Naive thymus-derived CD4-positive, alpha-beta T cell (primary cell): ENCODE data around the gene ZNRF1. TPM values are rescaled to one million over a fixed set of nuclear protein-coding genes. Genes with fewer than 3 reads are reported as not detected.
A peak's percentile ranks its signal among the peaks of the same experiment; 100 is the strongest.

Experiments used
- ATAC-seq: fragments of 150-1000 bp; cut with Tn5 transposase; 2 replicates; pipeline ENCODE4 v1.10.0; 2021; ENCODE audit warnings: mild to moderate bottlenecking, moderate library complexity
- CTCF ChIA-PET: fragments of 350-600 bp; sonication (Branson Sonifier 250); formaldehyde crosslinking; loops from one replicate; lab custom pipeline; 2021; ENCODE audit warnings: antibody characterized with exemption; lab: Charles Lee
- POLR2A ChIA-PET: fragments of 350-600 bp; sonication (Branson Sonifier 250); formaldehyde crosslinking; loops from one replicate; lab custom pipeline; 2021; ENCODE audit warnings: antibody characterized with exemption, inconsistent platforms; lab: Charles Lee
- DNase-seq, 9 donors: peaks; one replicate each; pipeline versions ENCODE4 v3.0.0 to v3.0.0-alpha.2; 2020 to 2022; ENCODE audit warnings: mixed read lengths in 1 of 9
- H3K27ac ChIP-seq: one replicate; pipeline ENCODE4 v1.7.0; 2013; ENCODE audit warnings: mild to moderate bottlenecking, low read depth, low read length, moderate library complexity
- H3K27me3 ChIP-seq, 2 donors: one replicate each; pipeline ENCODE4 v1.7.0; 2013; ENCODE audit warnings: low read length in 2 of 2, mild to moderate bottlenecking in 2 of 2, moderate library complexity in 2 of 2; ENCODE audit not compliant: control insufficient read depth in 2 of 2, insufficient read depth in 2 of 2
- H3K36me3 ChIP-seq, 3 experiments: 1 replicate in 2 of 3; 2 replicates in 1 of 3; pipeline ENCODE4 v1.7.0; 2013; ENCODE audit warnings: low read length in 3 of 3, mild to moderate bottlenecking in 3 of 3, moderate library complexity in 1 of 3; ENCODE audit not compliant: insufficient read depth in 3 of 3, control insufficient read depth in 2 of 3
- H3K4me1 ChIP-seq, 2 donors: one replicate each; pipeline ENCODE4 v1.7.0; 2013; ENCODE audit warnings: low read length in 2 of 2, mild to moderate bottlenecking in 2 of 2, moderate library complexity in 1 of 2; ENCODE audit not compliant: control insufficient read depth in 2 of 2, insufficient read depth in 2 of 2
- H3K4me3 ChIP-seq: 2 replicates; pipeline ENCODE4 v1.7.0; 2013; ENCODE audit warnings: mild to moderate bottlenecking, low read length
- H3K9me3 ChIP-seq, 3 experiments: 1 replicate in 2 of 3; 2 replicates in 1 of 3; pipeline ENCODE4 v1.7.0; 2013; ENCODE audit warnings: low read length in 3 of 3; ENCODE audit not compliant: control insufficient read depth in 2 of 3
- H3K27ac Mint-ChIP-seq, 9 donors: one replicate each; pipeline ENCODE4 v1.8.0; 2020 to 2022; ENCODE audit warnings: mixed read lengths in 9 of 9, mild to moderate bottlenecking in 8 of 9, moderate library complexity in 5 of 9, inconsistent platforms in 2 of 9
- H3K27me3 Mint-ChIP-seq, 5 donors: one replicate each; pipeline ENCODE4 v1.8.0; 2021 to 2022; ENCODE audit warnings: mixed read lengths in 5 of 5, mild to moderate bottlenecking in 1 of 5
- H3K36me3 Mint-ChIP-seq, 5 donors: one replicate each; pipeline ENCODE4 v1.8.0; 2020 to 2022; ENCODE audit warnings: mixed read lengths in 5 of 5, mild to moderate bottlenecking in 3 of 5, inconsistent platforms in 1 of 5
- H3K4me1 Mint-ChIP-seq, 7 donors: one replicate each; pipeline ENCODE4 v1.8.0; 2020 to 2022; ENCODE audit warnings: mixed read lengths in 7 of 7, mild to moderate bottlenecking in 3 of 7, inconsistent platforms in 1 of 7
- H3K4me3 Mint-ChIP-seq, 10 donors: one replicate each; pipeline ENCODE4 v1.8.0; 2020 to 2022; ENCODE audit warnings: mild to moderate bottlenecking in 10 of 10, mixed read lengths in 10 of 10, moderate library complexity in 6 of 10, inconsistent platforms in 2 of 10
- H3K9me3 Mint-ChIP-seq, 11 donors: one replicate each; pipeline ENCODE4 v1.8.0; 2020 to 2022; ENCODE audit warnings: mixed read lengths in 11 of 11, mild to moderate bottlenecking in 4 of 11, inconsistent platforms in 1 of 11, moderate library complexity in 1 of 11
- intact Hi-C, 2 donors: fragments of 100-400 bp; cut with micrococcal nuclease; formaldehyde crosslinking; loops; one replicate each; pipeline ENCODE4 v1.15.1; 2023
- polyA plus RNA-seq, 2 donors: library from polyadenylated mRNA; unstranded; fragments of 300-500 nt; fragmentation: Illumina TruSeq; gene quantifications; one replicate each; pipeline ENCODE4 v1.2.3, GENCODE V29; 2021
- total RNA-seq, 6 experiments: library from RNA in 5 of 6; stranded (reverse) in 5 of 6; gene quantifications; 1 replicate in 5 of 6; 2 replicates in 1 of 6; pipeline ENCODE4 v1.2.3 and lab custom pipeline; 2021 to 2026

ZNRF1 gene
- total and polyA plus RNA-seq, 7 experiments from 2014 or later, result 1.2 to 27.9 (median 2.1) TPM

GRCh38 chr16:75092777-75093176 is 94.0 kb downstream of the ZNRF1 start:
- DNase-seq, result no peak
- ChIA-PET POLR2A (no interaction called here), CTCF (no interaction called here)
- Mint-ChIP-seq H3K9me3 (no peaks in the 10 kb centered on the region), H3K36me3 (no peaks in the 10 kb centered on the region), H3K27ac (peak overlapping the region in 1 of 9 donors; percentile 5), H3K4me3 (no peak overlapping the region), H3K4me1 (peaks cover 0 to 47% (median 5%) of the 10 kb centered on the region in 7 donors), H3K27me3 (no peaks in the 10 kb centered on the region)
- Histone ChIP-seq H3K9me3 (no peaks in the 10 kb centered on the region), H3K4me3 (no peak overlapping the region), H3K4me1 (peaks cover 1% of the 10 kb centered on the region in 2 donors), H3K27ac (no peak overlapping the region), H3K27me3 (no peaks in the 10 kb centered on the region), H3K36me3 (no peaks in the 10 kb centered on the region)
- ATAC-seq, result no peak
- intact Hi-C loops, result no loop called here

DNA sequence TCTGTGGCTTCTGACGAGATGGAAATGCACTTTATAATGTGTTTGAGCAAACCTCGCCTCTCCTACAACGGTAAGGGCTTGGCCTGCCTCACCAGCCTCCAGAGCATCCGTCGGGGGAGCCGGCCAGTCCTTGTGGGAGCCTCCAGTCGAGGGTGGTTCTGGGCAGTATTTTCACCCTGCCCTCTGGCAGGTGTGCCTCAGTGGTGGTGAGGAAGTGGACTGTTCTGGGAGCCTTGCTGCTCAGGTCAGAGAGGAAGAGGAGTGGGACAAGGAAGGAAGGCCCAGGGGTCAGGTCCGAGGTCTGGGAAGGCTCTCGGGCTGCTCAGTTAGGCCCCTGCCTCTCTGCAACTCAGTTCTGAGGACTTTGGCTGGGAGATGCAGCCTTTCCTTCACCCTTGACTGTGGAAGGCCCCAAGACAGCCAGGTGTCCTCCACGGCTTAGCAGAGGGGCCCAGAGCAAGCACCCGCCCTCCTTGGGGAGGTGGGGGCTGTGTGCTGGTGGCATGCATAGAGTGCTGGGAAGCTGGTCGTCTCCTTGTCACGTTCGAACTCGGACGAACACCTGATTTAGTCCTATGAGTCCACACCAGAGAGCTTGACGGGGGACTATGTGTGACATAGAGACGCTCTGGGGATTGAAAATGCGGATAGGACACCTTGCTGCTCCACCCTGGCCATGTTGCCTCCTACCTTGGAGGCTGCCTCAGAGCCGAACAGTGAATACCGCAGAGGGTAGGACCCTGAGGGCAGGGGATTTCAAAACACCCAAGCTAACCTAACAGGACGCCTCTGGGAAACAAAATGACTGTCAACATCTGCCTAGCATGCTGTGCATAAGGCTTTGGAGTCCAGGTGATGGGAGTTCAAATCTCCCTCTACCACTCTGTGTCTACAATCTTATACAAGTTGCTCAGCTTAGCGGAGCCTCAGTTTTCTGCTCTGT is 95.0 kb downstream of the ZNRF1 start:
- peak overlapping the region in 1 of 9 donors; percentile 65 for H3K27ac Mint-ChIP-seq
- ATAC-seq (no peak), DNase-seq (no peak)
- Histone ChIP-seq H3K27ac (no peak overlapping the region), H3K9me3 (no peaks in the 10 kb centered on the region), H3K36me3 (no peaks in the 10 kb centered on the region), H3K4me3 (no peak overlapping the region), H3K4me1 (peaks cover 11 to 12% of the 10 kb centered on the region in 2 donors), H3K27me3 (no peaks in the 10 kb centered on the region)
- intact Hi-C loops, result no loop called here
- H3K4me3 Mint-ChIP-seq, result no peak overlapping the region
- POLR2A ChIA-PET, result no interaction called here
- H3K36me3 Mint-ChIP-seq, result no peaks in the 10 kb centered on the region
- H3K27me3 Mint-ChIP-seq, result no peaks in the 10 kb centered on the region
- no peaks in the 10 kb centered on the region for H3K9me3 Mint-ChIP-seq
- peaks cover 4 to 48% (median 10%) of the 10 kb centered on the region in 7 donors for H3K4me1 Mint-ChIP-seq
- CTCF ChIA-PET, result no interaction called here

DNA sequence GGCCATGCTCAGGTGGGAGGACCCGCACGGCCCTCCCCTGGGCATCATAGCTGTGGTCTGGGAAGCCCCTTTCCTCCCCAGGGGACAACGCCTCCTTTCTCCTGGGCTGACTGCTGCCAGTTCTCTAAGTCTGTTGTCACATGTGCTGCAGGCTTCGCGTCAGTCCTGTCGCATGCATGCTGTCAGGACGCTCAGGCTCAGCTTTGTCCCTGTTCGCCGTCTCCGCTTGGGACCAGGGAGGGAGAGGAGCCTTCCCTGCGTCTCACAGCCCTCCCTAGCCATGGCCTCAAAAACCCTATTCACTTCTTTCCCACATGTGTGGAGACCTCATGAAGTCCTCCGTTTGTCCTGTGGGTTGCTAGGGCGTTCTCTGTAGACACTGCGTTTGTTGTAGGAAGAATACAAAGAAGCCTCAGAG is 96.4 kb downstream of the ZNRF1 start:
- POLR2A ChIA-PET, result no interaction called here
- ATAC-seq (no peak), DNase-seq (no peak)
- Mint-ChIP-seq H3K4me1 (peaks cover 11 to 52% (median 18%) of the 10 kb centered on the region in 7 donors), H3K27ac (peak overlapping the region in 1 of 9 donors; percentile 46), H3K4me3 (no peak overlapping the region), H3K9me3 (no peaks in the 10 kb centered on the region), H3K27me3 (no peaks in the 10 kb centered on the region), H3K36me3 (no peaks in the 10 kb centered on the region)
- H3K36me3 ChIP-seq, result no peaks in the 10 kb centered on the region
- CTCF ChIA-PET, result no interaction called here
- no peaks in the 10 kb centered on the region for H3K9me3 ChIP-seq
- no peaks in the 10 kb centered on the region for H3K27me3 ChIP-seq
- intact Hi-C loops, result no loop called here
- peaks cover 24 to 26% of the 10 kb centered on the region in 2 donors for H3K4me1 ChIP-seq
- no peak overlapping the region for H3K27ac ChIP-seq
- H3K4me3 ChIP-seq, result no peak overlapping the region

- intact Hi-C loops, result no loop called here
- H3K9me3 ChIP-seq, result no peaks in the 10 kb centered on the region
- ATAC-seq, result no peak
- Mint-ChIP-seq H3K27ac (peak overlapping the region in 5 of 9 donors; percentile 3 to 88 (median 43)), H3K27me3 (no peaks in the 10 kb centered on the region), H3K4me1 (peaks cover 15 to 61% (median 29%) of the 10 kb centered on the region in 7 donors), H3K9me3 (no peaks in the 10 kb centered on the region), H3K4me3 (no peak overlapping the region), H3K36me3 (no peaks in the 10 kb centered on the region)
- H3K27ac ChIP-seq, result no peak overlapping the region
- peaks cover 29 to 33% of the 10 kb centered on the region in 2 donors for H3K4me1 ChIP-seq
- ChIA-PET POLR2A (no interaction called here), CTCF (interaction anchor here (1.1 kb wide), 1 partner anchor 15 kb away, joined by 5 read pairs; no protein-coding TSS in a partner anchor)
- no peak overlapping the region for H3K4me3 ChIP-seq
- H3K27me3 ChIP-seq, result no peaks in the 10 kb centered on the region
- no peaks in the 10 kb centered on the region for H3K36me3 ChIP-seq
- no peak for DNase-seq
Observed at GRCh38 chr16:75096656-75097055, 97.8 kb downstream of the ZNRF1 start.

DNA sequence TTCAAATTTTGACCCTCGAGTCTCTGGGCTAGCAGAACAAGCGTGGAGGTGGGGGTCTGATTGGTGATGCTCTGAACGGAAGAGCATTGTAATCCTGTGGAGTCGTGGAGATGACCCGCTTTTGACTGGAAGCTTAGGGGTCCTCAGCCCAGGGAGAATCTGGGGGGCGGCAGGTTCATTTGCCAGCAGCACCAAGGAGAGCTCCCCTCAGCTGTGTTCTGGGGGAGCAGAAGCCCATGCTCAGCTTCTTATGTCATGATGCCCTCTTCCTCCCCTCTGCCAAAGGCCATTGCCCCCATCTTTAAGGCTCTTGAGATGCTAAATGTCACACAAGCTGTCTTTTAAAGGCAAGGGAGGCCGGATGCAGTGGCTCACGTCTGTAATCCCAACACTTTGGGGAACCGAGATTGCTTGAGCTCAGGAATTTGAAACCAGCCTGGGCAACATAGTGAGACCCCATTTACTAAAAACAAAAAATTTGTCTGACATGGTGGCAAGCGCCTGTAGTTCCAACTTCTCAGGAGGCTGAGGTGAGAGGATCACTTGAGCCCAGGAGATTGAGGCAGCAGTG is 98.5 kb downstream of the ZNRF1 start:
- no peaks in the 10 kb centered on the region for H3K36me3 Mint-ChIP-seq
- H3K27ac Mint-ChIP-seq, result peak overlapping the region in 5 of 9 donors; percentile 38 to 88 (median 75)
- peaks cover 15 to 64% (median 31%) of the 10 kb centered on the region in 7 donors for H3K4me1 Mint-ChIP-seq
- no peak overlapping the region for H3K4me3 ChIP-seq
- no peak overlapping the region for H3K4me3 Mint-ChIP-seq
- ATAC-seq (no peak), DNase-seq (no peak)
- H3K27me3 ChIP-seq, result no peaks in the 10 kb centered on the region
- H3K27ac ChIP-seq, result no peak overlapping the region
- CTCF ChIA-PET, result interaction anchor here (1.1 kb wide), 1 partner anchor 14 kb away, joined by 5 read pairs; no protein-coding TSS in a partner anchor
- H3K9me3 Mint-ChIP-seq, result no peaks in the 10 kb centered on the region
- POLR2A ChIA-PET, result no interaction called here
- H3K36me3 ChIP-seq, result no peaks in the 10 kb centered on the region
- intact Hi-C loops, result no loop called here
- H3K27me3 Mint-ChIP-seq, result no peaks in the 10 kb centered on the region
- no peaks in the 10 kb centered on the region for H3K9me3 ChIP-seq
- peaks cover 29 to 33% of the 10 kb centered on the region in 2 donors for H3K4me1 ChIP-seq

DNA sequence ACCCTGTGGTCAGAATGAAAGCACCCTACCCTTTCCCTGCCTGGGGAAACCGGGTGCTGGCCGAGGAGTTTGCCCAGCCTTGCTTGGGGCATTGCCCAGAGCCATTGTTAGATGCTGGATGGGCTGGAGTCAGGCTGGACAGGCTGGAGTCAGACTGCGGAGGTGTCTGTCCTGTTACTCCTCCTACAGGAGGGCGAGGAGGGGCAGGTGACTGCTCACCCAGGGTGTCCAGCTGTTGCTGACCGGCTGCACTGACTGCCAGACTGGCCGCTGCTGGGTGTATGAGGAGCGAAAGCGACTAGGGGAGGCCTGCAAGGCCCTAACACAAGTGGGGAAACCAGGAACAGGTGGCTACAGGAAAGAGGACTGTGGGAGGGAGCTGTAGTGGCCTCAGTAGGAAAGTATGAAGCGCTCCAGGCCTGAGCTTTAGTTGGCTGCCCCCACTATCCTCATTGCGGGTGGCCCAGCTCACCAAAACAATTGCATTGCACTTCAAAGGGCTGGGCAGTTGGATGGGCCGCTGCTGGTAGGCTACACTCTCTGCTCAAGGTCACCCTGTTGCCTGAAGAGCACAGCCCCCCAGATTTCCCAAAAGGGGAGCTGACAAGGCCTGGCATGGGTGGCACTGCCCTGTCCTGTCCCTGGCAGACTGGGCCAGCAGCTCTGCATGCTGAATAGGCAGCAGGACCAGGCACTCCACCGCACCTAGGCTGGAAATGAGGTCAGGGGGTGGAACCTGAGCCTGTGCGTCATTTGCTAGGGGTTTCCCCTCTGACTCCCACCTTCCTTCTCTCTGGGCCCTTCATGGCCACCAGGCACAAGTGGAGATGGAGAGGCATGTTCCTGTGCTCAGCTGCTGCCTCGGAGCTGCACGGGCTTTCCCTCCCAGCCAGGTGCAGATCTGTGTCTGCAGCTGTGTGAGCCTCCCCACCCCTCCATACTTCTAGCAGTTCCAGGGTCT is 99.4 kb downstream of the ZNRF1 start:
- H3K27ac ChIP-seq, result no peak overlapping the region
- no peak overlapping the region for H3K4me3 ChIP-seq
- no peaks in the 10 kb centered on the region for H3K27me3 ChIP-seq
- ChIA-PET POLR2A (interaction anchor here (1.4 kb wide), 1 partner anchor 23 kb away, joined by 4 read pairs; no protein-coding TSS in a partner anchor), CTCF (interaction anchor here (1.1 to 1.9 kb wide), 3 partner anchors 12 to 24 kb away, joined by 4 to 11 read pairs (median 5); no protein-coding TSS in a partner anchor)
- H3K36me3 ChIP-seq, result no peaks in the 10 kb centered on the region
- H3K9me3 ChIP-seq, result no peaks in the 10 kb centered on the region
- Mint-ChIP-seq H3K36me3 (peaks cover 0 to 5% (median 0%) of the 10 kb centered on the region in 5 donors), H3K4me3 (peak overlapping the region in 4 of 10 donors; percentile 16 to 69 (median 41)), H3K27ac (peak overlapping the region; percentile 38 to 92 (median 79)), H3K9me3 (no peaks in the 10 kb centered on the region), H3K4me1 (peaks cover 22 to 74% (median 37%) of the 10 kb centered on the region in 7 donors), H3K27me3 (no peaks in the 10 kb centered on the region)
- DNase-seq (peak in 6 of 9 donors; percentile 20 to 74 (median 46)), ATAC-seq (peak; percentile 89)
- peaks cover 29 to 33% of the 10 kb centered on the region in 2 donors for H3K4me1 ChIP-seq
- intact Hi-C loops, result loop anchor here in 1 of 2 donors (1.0 kb wide), 2 partner anchors 13 to 23 kb away; no protein-coding TSS in a partner anchor
